Activated CD4-positive, alpha-beta T cell treated with anti-CD3 and anti-CD28 coated beads for 4 hours (primary cell): ENCODE data around the gene VPS37B.

Experiments used
- DNase-seq, 2 donors: peaks; one replicate each; pipeline ENCODE4 v3.0.0-alpha.2; 2020

Gene VPS37B

DNA sequence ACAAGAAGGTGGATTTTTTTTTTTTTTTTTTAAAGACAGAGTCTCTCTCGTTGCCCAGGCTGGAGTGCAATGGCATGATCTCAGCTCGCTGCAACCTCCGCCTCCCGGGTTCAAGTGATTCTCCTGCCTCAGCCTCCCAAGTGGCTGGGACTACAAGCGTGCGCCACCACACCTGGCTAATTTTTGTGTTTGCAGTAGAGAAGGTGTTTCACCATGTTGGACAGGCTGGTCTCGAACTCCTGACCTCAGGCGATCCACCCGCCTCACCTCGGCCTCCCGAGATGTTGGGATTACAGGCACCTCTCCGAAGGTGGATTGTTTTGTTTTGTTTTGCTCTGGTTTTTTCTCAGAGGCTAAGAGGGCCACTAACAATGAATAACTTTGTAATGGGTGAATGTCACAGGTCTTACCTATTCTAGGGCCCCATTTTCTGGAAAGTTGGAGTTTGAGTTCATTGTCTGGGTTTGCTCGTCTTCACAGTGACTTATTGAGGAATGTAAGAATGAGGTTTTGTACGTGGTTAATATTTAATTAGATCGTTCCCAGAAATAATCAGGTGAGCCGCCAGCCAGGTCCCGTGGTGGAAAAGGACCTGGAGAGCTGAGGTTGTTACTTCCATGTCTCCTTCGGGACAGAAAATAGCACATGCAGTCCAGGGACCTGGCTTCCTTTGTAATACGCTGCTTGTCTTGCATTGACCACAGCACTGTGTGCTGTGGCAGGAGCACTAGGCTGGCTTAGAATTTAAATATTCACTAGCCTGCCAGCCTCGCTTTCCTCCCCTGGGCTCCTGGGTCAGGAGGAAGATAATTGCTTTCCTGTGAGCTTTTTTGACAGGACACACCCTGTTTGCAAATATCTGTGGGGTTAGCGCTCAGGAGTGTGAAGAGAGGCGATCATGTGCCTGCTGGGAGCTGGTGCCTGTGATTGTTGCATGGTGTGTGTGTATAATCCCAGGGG, 58.3 kb downstream of the VPS37B start:
- no peak for DNase-seq

DNA sequence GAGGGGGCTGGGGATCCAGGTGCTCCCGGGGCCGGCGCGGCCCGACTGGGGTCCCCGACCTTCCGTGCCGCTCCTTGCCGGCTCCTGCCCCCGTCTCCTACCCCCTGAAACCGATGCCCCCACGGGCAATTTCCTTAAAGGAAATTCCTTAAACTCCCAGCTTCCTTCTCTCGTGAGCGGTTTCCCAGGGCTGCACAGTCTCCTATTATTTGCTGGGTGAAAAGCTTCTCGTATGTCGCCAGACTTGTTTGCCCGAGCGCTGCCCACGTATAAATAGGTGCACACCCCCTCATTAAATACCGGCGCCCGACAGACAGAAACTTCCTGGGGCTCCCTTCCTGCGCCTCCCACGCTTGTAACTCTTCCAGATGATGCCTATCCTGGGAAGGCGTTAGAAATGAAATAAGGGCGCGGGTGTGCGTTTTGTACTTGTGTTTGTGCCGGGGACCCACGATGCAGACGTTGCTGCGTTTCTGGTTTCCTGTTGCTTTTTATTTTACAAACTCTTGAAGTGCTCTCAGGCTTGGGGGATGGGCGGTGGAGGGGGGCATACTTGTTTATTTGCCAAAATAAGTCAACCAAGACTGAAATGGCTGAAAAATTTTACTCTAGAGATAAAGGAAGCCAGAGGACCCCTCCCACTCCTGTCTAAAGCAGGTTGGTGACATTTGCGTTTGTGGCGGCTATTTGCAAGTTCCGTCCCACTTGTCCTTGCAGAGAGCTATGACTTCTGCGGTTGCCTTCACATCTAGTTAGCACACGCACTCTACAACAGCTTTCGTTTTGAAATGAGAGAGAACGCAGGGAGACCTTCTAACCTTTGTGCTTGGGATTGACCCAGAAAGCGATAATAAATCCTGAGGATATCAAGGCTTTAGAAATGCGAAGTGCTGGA, 59.6 kb downstream of the VPS37B start:
- peak; percentile 45 to 47 for DNase-seq

DNA sequence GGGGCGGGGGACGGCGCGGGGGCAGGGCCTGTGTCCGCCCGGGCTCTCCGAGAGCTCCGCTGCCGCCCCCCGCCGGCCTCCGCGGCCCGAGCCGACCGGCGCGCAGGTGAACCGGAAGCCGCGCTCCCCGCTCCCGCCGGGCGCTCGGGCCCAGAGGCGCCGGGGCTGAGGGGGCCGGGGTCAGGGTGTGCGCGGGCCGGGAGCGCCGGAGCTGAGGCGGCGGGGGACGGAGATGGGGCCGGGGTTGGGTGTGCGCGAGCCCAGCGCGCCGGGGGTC, 60.2 kb downstream of the VPS37B start:
- no peak for DNase-seq

DNA sequence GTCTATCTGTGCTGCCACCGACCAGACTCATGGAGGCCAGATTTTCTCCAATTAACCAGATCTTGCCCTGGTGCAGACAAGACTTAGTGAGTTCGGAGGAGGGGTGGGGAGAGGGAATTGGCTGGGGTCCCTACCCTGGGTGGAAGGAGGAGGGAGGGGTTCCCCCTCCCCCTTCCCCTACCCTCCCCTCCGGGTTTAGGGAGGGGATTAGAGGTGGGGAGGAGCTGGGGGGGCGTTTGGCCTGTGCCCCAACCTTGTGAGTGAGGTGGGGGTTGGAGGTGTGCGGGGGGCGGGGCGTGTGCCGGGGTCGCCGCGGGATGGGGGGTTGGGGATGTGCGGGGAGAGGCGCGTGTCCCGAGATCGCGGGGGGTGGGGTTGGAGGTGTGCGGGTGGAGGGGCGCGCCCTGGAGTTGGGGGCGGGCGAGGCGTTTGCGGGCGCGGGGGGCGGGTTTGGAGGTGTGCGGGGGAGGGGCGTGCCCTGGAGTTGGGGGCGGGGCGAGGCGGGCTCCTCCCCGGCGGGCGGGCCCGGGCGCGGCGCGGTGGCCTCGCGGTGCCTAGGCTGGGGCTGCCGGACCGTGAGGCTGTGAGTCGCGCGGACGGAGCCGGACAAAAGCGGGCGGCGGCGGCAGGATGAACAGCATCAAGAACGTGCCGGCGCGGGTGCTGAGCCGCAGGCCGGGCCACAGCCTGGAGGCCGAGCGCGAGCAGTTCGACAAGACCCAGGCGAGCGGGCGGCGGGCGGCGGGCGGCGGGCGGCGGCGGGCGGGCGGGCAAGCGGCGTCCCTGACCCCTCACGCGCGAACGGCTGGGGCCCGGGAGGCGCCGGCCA, 60.8 kb downstream of the VPS37B start, which contains the start of gene HIP1R:
TSS of gene HIP1R (plus strand) at position 537 of the 829 bp plus-strand sequence. CDS start at position 631, 94 bp downstream.
- DNase-seq = peak; percentile 62 to 64

DNA sequence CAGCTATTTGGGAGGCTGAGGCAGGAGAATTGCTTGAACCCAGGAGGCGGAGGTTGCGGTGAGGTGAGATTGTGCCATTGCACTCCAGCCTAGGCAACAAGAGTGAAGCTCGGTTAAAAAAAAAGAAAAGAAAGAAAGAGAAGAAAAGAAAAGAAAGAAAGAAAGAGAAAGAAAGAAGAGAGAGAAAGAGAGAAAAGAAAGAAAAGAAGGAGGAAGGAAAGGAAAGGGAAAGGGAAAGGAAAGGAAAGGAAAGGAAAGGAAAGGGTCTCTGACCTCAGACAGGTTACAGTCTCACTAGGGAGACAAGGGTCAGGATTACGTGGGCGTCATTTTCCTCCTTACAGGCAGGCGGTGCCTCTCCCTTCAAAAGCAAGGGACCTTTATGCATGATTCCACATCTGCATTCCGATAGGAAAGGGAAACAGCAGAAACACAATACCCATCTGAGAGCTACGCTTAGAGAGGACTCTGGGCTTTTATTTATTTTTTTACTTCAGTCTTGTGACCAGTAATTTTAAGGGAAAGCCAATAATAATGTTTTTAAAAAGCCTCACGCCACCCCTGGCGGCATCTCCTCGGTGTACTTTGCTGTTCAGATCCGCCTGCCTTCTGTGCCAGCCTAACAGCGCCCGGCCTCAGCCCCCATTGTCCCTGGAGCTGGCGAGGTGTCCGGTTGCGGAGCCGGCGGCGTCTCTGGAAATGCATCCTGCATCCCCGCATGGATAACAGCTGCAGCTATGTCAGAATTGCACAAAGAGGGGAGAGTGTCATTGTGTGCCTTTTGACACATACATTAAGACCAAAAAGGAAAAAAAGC, 61.6 kb downstream of the VPS37B start:
- no peak for DNase-seq

DNA sequence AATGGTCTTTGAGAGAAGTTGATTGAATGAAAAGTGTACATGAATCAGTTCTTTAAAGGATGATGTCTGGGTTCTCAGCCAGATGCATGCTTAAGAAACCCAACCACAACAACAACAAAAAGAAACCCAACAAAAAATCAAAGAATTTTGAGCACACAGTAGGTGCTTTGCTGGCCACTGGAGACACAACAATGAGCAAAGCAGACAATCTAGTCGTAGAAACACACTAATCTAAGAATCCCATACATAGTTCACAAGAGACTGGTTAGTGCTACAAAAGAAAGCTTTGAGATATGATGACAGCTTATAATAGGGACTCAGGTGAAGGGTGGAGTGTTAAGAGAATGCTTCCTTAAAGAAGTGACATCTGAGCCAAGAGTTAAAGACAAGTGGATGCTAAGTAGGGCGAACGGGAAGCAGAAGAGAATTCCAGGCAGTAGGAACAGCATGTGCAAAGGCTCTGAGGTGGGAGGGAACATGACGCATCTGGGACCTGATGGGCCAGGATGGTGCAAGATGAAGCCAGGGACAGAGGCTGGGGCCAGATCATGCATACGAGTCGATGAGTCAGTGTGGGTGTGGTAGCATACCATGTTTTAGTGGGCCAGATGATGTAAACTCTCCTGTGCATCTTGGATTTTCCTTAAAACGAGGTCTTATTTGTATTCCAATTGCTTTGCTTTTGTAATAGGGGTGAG, 65.3 kb downstream of the VPS37B start:
- DNase-seq = no peak

DNA sequence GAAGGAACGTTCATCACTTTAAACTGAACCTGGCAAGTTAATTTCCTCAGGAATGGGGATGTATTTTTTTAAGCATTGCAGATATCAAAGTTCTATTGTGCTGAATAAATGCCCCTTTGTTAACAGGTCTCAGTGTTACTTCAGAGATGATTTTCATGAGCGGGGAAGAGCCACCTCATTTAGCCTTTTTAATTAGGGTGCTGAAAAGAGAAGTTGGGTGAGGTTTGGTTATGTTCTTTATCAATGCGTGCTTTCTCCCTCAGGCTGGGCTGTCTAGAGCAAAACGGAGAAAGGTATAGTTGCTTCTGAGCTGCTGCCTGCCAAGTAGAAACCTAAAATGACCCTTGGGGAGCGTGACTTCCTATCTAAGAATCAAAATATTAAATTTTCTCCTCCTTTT, 68.7 kb downstream of the VPS37B start:
- no peak for DNase-seq

DNA sequence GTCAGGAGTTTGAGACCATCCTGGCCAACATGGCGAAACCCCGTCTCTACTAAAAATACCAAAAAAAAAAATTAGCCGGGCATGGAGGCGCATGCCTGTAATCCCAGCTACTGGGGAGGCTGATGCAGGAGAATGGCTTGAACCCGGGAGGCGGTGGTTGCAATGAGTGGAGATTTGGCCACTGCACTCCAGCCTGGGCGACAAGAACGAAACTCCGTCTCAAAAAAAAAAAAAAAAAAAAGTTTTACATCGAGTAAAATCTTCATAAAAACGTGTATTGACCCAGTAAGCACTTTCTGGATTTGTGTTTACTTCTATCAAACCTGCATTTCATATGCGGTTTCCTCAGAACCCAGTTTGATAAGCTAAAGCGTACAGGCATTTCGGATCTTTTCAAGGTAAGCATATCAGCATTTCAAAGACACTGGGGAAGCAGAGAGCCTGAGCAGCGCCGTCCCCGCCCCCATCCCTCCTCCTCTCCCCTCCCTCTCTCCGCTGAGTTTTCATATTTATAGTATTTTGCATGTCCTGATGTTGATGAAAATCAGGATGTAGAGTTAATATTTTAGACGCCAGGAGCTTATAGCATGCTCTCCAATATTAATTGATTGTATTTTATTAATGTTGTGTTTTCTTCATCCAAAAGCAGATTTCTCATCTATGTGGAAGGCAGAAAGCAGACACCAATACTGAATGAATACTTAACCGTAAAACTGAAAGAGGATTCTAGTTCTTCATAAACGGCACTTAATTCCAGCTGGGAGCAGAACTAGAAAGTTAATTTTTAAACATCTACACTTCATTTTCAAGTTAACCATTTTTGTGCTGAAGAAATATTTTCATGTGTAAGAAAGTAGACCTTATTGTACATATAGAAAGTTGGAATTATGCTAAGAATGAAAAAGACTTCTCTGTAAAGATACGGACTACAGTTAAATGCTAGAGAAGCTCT, 69.9 kb downstream of the VPS37B start:
- no peak for DNase-seq

DNA sequence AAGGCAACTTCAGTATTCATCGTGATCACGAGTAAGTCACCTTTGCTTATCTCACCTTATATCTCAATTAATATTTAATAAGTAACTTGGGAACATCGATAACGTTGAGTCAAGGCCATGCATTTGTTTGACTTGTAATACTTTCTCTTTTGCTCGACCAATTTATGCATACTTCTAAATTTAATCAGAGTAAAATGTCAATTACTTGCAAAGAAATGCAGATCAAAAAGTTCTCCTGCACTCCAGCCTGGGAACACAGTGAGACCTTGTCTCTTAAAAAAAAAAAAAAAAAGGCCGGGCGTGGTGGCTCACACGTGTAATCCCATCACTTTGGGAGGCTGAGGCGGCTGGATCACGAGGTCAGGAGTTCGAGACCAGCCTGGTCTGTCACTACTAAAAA, 72.5 kb downstream of the VPS37B start:
- DNase-seq = no peak

DNA sequence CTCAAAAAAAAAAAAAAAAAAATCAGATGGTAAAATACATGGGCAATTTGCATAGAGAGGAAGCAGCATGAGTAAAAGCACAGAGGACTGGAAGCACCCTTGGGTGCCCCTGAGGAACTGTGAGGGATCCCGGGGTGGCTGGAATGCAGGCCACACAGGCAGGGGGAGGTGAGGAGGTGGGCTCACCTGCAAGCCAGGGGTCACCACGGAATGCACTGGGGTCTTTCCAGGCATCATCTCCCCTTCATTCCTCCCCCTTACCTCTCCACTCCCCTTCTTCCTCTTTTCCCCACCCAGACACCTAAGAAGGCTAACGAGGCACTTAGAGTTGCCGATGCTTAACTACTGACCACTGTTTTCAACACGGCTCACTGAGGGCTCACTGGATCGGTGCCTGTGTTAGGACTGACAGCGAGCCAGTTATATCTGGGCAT, 75.1 kb downstream of the VPS37B start:
- DNase-seq = no peak

DNA sequence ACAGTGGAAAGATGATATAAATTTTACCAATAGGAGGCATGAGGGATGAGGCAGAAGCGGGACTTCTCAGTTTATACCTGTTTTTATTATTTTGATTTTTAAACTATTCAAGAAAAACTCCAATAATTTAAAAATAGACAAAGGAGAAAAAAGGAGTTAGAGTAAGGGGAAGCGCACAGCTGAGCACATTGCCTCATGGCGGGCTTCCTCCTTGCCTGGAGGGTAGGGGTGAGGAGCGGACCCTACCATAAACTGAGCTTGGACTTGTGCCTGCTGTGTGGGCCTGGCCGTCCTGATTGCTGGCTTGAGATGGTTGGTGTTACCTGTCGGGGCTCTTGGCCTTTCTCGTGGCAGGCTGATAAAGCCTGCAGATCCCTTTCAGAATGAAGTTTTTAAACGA, 75.8 kb downstream of the VPS37B start:
- no peak for DNase-seq

DNA sequence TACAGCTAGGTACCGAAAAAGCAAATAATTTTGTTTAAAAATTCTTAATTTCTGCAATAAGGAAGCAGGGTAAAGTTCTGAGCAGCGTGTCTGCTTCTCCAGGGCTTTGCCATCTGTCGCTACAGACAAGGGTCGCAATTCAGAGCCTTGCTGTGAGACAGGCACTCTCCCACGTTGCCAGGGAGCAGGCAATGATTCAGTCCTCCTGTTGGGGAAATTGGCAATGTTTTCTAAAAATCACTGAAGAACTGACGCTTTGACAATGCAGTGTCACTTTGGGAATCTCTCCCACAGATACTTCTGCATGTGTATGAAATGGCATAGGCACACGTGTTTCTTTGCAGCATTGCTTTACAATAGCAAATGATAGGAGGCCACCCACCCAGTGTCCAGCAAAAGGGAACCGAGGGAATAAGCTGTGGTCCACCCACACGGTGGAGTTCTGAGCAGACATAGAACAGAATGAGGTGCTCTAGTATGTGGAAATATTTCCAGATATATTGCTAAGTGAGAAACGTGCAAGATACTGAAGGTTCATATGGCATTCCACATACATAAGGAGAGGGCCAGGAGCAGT, 76.6 kb downstream of the VPS37B start:
- no peak for DNase-seq
